MM.1S (cell line): ENCODE results near the gene C21orf58.

Experiments used
- EZH2 ChIP-seq: fragments of 300-600 bp; sonication (generic); optimal IDR thresholded peaks from 2 replicates; pipeline ENCODE3; 2017; ENCODE audit warnings: low read depth, mild to moderate bottlenecking, antibody characterized with exemption, low read length, mixed read lengths
- EZH2phosphoT487 ChIP-seq: fragments of 300-600 bp; sonication (generic); IDR thresholded peaks from 2 replicates; pipeline ENCODE4 v1.6.1; 2018; ENCODE audit warnings: antibody characterized with exemption, low read length
- TF ChIP-seq, protein P1 (sequence below): fragments of 300-600 bp; sonication (generic); IDR thresholded peaks from 2 replicates; pipeline ENCODE4 v1.5.1; 2016; ENCODE audit warnings: antibody characterized with exemption, low read length, mixed read lengths

DNA sequence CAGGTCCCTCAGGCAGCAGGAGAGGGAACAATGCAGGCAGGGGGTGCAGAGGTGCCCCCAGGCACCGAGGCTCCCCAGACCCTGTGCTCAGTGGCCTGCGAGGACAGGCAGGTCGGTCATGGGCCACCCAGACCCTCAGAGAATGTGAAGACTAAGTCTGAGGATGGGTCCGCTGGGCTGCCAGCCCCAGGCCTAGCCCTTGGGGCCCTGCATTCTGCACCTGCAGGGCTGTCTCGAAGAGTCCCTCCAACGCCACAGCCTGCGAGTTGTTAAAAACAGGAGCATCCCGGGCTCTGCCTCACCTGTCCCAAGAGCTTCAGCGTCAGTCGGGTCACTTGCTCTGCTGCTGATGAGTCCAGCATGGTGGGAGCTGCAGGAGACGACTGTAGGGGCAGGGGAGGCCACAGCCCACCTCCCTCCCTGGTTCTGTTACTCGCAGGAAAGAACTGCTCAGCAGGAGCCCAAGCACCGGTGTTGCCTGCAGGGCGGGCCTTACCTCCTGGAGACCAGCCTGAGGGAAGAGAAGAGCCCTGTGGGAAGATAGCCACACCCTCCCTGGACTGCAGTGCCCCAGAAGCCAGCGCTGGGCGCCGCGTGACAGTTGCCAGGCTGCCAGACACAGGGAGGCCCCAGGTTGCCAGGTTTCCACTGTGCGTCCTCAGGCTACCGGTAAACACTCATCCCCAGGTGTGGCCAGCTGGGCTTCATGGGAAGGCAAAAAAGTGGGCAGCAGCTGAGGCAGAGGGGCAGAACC, 5.8 kb downstream of the C21orf58 start:
- TF ChIP-seq, protein P1, sequence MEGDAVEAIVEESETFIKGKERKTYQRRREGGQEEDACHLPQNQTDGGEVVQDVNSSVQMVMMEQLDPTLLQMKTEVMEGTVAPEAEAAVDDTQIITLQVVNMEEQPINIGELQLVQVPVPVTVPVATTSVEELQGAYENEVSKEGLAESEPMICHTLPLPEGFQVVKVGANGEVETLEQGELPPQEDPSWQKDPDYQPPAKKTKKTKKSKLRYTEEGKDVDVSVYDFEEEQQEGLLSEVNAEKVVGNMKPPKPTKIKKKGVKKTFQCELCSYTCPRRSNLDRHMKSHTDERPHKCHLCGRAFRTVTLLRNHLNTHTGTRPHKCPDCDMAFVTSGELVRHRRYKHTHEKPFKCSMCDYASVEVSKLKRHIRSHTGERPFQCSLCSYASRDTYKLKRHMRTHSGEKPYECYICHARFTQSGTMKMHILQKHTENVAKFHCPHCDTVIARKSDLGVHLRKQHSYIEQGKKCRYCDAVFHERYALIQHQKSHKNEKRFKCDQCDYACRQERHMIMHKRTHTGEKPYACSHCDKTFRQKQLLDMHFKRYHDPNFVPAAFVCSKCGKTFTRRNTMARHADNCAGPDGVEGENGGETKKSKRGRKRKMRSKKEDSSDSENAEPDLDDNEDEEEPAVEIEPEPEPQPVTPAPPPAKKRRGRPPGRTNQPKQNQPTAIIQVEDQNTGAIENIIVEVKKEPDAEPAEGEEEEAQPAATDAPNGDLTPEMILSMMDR: no peak
- TF ChIP-seq EZH2 (no peak), EZH2phosphoT487 (no peak)
